ACHN (cell line): Measurements from ENCODE around the gene CHST8.

ENCODE experiments used
- DNase-seq: peaks from one replicate; pipeline ENCODE4 v3.0.0-alpha.2; 2015
- in situ Hi-C: cut with HindIII; loops from 2 replicates; pipeline ENCODE4 v1.10.0; 2017; ENCODE audit warnings: low sequenced_read_pairs, low pct_ligation_motif_present, low pct_unique_long_range_greater_than_20kb

The CHST8 gene

DNA sequence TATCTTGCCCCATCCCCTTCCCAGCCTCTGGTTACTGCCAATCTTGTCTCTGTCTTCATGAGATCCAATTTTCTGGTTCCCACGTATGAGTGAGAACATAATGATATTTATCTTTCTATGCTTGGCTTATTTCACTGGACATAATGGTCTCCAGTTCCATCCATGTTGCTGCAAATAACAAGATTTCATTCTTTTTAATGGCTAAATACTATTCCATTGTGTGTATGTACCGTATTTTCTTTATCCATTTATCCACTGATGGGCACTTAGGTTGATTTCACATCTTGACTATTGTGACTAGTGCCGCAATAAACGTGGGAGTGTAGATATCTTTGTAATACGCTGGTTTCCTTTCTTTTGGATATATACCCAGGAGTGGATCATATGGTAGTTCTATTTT lies 43.0 kb downstream of the CHST8 start:
- in situ Hi-C loops: no loop called here

DNA sequence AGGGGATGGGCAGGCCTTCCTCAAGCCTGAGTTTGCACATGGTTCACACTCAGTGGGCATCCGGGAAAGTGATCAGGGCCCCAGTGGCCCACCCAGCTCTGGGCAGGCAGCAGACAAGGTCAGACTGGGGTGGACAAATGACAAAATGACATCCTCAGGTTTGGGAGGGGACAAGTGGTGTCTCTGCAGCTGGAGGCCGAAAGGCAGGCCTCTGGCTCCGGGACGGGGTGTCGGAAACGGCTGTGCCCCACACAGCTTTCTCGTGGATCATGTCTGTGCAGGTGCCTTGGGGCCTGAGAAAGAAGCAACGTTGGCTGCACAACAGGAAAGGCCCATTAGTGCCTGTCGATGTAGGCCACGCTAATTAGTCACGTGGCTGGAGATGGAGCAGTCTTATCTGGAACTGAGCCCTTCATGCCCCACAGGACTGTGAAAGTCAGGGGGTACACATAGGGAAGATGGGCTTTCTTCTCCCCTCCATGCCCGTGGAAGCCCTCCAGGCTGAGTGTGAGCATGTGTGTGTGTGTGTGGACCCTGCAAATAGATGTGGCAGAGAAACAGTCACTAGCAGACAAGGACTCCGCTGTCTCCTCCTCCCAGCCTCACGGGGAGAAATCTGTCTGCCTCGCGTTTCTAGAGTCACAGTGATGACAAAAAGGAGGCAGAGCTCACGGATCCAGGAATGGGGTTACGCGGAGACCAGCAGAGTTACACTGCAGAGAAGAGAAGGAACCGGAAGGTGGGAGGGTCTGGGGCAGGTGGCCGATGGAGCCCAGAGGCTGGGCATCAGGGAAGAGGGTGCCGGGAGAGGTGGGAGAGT lies 44.2 kb downstream of the CHST8 start:
- no peak for DNase-seq
- in situ Hi-C loops: no loop called here

More for the DNA sequence above, 43.0 kb downstream of the CHST8 start:
- DNase-seq: no peak

- DNase-seq: no peak
- in situ Hi-C loops: no loop called here
Observed at GRCh38 chr19:33667141-33667650, 45.4 kb downstream of the CHST8 start.

DNA sequence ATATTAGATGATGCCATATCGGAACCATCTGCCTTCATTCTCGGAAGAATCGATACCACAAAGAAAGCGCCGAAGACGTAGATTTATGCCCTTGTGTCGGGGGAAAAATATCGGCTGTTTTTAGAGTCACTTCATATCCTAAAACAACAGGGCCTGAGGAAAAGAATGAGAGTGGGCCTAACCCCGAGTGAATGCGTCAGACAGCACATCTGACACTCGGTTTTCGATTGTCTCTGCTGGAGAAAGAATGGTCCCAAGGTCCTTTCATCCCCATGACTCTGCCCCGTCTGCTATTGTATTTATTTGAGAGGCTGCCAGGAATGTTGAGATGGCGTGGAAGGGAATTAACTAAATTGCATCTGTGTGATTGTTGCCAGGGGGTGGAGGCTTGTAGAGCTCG lies 46.1 kb downstream of the CHST8 start:
- no peak for DNase-seq
- in situ Hi-C loops: no loop called here

GRCh38 chr19:33668968-33669367 lies 47.2 kb downstream of the CHST8 start:
- DNase-seq: no peak
- in situ Hi-C loops: no loop called here

GRCh38 chr19:33669376-33669775 lies 47.6 kb downstream of the CHST8 start:
- DNase-seq: no peak
- in situ Hi-C loops: no loop called here

DNA sequence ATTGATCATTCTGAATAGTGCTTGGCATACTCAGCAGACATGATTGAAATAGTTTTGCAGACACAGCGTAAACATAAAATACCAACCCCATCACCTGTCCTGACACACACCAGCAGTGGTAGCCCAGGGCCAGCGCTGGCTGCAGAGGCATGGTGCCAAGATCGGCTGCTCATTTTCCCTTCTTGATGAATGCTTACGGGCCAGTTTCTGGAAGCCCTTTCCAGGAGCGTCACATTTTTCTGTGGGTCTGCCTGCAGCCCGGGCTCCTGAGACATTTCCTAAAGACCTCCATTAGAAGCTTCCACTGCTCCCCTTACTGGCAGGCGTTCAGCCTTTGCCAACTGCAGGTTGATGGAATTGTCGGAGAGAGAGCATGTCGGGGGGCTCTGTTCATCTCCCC lies 48.6 kb downstream of the CHST8 start:
- no peak for DNase-seq
- in situ Hi-C loops: no loop called here

DNA sequence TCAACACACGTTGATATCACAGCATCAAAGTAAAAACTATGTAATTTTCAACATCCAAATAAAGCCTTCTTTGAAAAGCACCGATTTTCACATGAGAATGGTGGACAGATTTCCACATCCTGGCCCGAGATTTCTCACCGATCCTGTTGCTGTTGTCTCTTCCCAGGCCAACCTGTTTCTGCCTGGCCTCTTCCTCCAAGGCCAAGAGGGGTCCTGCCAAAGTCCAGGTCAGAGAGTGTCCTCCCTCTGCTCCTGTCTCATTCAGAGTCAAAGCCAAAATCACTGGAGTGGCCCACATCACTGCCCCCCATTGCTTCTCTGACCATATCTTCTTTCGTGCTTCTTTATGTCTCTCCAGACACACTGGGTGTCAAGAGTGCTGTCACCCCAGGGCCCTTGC lies 49.5 kb downstream of the CHST8 start:
- in situ Hi-C loops: no loop called here
- DNase-seq: no peak

- in situ Hi-C loops: no loop called here
- no peak for DNase-seq
Observed at GRCh38 chr19:33673258-33673875, 51.6 kb downstream of the CHST8 start.

GRCh38 chr19:33673996-33674625 lies 52.4 kb downstream of the CHST8 start:
- DNase-seq: no peak
- in situ Hi-C loops: no loop called here

DNA sequence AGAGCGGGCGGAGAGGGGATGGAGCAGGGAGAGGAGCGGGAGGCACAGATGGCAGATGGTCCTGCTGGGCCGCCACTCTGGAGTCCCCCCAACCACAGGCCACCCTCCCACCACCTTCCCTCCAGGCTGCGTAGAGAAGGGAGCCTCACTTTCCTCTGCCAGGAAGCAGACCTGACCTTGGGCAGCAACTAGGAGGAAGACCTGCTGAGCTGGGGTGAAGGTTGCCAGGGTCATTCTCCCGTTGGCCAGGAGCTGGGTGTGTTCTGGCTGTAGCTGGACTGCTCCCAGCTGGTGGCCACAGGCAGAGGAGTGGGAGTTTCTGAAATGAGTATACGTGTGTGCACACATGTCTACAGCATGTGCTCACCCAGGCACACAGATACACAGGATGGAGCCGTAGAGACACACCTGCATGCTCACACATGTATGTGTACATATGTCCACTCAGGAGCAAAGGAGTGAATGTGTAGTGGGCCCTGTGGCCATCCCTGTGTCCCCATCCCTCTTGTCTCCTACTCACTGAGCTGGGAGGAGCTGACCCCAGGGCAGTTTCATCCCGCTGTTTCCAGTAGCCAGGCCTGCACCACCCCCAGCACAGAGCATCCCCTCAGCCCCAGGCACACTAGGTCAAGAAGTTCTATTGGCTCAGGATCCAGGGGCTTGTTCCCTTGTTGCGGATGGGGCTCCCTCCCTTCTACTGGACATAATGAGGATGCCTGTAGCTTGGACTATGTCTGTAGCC lies 53.0 kb downstream of the CHST8 start:
- in situ Hi-C loops: no loop called here
- no peak for DNase-seq

- no peak for DNase-seq
- in situ Hi-C loops: no loop called here
Observed at GRCh38 chr19:33675501-33676124, 53.9 kb downstream of the CHST8 start.

GRCh38 chr19:33676999-33677665 lies 55.4 kb downstream of the CHST8 start:
- no peak for DNase-seq
- in situ Hi-C loops: no loop called here

DNA sequence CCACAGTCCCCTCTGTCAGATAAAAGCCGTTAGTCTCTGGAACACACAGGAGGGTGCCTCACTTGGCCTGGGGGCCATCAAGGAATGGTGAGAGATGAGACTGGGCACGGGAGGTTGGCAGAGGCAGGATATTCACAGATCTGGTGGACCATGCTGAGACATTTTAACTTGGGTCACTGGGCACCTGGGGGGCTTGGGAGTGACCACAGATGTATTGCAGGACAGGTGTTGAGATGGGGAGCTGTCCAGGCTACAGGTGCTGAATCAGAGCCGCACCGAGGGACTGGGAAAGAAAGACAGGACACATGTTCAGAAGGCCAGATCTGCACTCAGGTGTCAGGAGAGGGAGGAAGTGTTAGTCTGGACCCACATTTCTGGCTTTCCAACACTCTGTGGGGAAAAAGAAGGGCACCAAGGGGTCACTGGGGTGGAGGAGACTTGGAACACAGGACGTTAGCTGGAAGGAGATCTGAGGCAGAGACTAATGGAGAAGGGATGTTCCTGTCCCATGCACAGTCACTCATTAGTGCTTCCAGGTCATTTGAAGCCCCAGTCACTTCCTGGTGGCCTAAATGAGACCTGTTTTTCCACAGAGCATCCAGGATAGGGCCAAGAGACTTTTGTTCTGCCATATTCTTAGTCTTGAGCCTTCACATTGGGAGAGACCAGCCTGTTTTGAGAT lies 56.1 kb downstream of the CHST8 start:
- no peak for DNase-seq
- in situ Hi-C loops: no loop called here

DNA sequence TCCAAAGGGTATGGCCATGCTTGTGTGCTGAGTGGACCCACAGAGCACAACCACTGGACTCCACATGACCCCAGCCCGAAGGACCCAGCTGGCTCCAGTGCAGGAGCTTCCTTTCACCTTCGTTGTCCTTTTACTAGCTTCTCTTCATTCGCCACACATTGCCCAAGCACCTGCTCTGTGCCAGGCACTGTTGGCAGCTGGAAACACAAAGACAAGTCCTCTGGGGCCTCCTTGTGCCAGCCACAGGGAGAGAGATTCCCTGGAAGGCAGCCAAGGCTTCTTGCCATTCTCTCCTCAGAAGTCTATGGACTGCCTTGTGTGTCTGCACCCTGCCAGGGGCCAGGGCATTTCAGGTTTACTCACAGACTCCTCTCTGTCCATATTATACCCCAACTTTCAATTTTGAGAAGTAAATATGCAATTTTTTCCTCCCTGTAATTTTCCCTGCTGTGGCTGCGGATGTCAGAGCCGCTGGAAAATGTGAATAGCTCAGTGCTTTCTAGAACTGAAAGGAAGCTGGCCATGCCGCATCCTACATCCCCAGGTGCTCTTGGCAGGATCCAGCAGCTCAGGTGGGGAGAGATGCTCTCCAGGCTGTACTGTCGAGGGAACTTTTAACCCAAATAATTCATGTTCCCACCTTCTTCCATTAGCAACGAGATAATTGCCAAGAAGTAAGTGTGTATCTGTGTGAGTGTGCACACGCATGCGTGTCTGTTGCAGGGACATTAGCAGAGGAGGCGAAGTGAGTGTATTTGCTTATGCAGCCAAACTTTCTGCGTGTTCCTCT lies 57.2 kb downstream of the CHST8 start:
- in situ Hi-C loops: no loop called here
- DNase-seq: no peak

DNA sequence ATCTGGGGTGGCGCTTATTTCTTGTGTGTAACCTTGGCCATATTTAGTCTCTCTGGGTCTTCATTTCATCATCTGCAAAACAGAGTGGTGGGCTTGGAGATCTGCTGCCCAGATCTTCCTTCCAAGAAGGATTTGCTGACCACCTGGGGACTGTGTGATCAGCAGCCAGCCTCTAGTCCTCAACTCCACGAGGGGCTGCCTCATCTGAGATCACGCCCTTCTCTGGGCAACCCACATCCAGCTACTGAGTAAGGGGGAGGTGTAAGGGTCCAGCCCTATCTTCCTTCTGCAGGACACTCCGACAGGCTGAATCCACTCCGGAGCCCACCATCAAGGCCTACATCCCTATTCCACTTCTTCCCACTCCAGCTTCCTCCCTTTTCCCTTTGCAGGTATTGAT lies 57.9 kb downstream of the CHST8 start:
- DNase-seq: no peak
- in situ Hi-C loops: no loop called here
